Activated naive CD8-positive, alpha-beta T cell (primary cell): ENCODE measurements around the gene LILRB2.
A peak's percentile ranks its signal among the peaks of the same experiment; 100 is the strongest.
"Not testable (repeated sequence)": the region's sequence is repeated elsewhere in the genome, so short reads cannot be mapped to it uniquely, and the experiment has no call there.

Experiments used
- H3K27ac Mint-ChIP-seq: one replicate; pipeline ENCODE4 v1.8.0; 2021; ENCODE audit warnings: mixed read lengths
- H3K27me3 Mint-ChIP-seq: one replicate; pipeline ENCODE4 v1.8.0; 2021; ENCODE audit warnings: mixed read lengths
- H3K36me3 Mint-ChIP-seq: one replicate; pipeline ENCODE4 v1.8.0; 2021; ENCODE audit warnings: mixed read lengths
- H3K4me1 Mint-ChIP-seq: one replicate; pipeline ENCODE4 v1.8.0; 2021; ENCODE audit warnings: low read depth, mixed read lengths
- H3K4me3 Mint-ChIP-seq: one replicate; pipeline ENCODE4 v1.8.0; 2021; ENCODE audit warnings: mild to moderate bottlenecking, mixed read lengths
- H3K9me3 Mint-ChIP-seq: one replicate; pipeline ENCODE4 v1.8.0; 2021; ENCODE audit warnings: low read depth, mixed read lengths

Gene LILRB2

GRCh38 chr19:54281007-54281728, at the start of gene LILRB2:
LILRB2 (minus strand) TSS chr19:54281110; CDS start chr19:54280496, 614 bp downstream.
- Mint-ChIP-seq H3K27ac (no peak within 1 kb of the TSS), H3K9me3 (no peaks in the 10 kb centered on the region), H3K4me3 (no peak within 1 kb of the TSS), H3K4me1 (peaks cover 8% of the 10 kb centered on the region), H3K27me3 (peaks cover 13% of the 10 kb centered on the region), H3K36me3 (no peaks in the 10 kb centered on the region)

- peaks cover 28% of the 10 kb centered on the region for H3K4me1 Mint-ChIP-seq
- H3K4me3 Mint-ChIP-seq: no peak overlapping the region
- H3K27ac Mint-ChIP-seq: no peak overlapping the region
- no peaks in the 10 kb centered on the region for H3K27me3 Mint-ChIP-seq
- no peaks in the 10 kb centered on the region for H3K9me3 Mint-ChIP-seq
- H3K36me3 Mint-ChIP-seq: peaks cover 3% of the 10 kb centered on the region
These were observed 48.7 kb upstream of the LILRB2 start for GRCh38 chr19:54329476-54330165.

DNA sequence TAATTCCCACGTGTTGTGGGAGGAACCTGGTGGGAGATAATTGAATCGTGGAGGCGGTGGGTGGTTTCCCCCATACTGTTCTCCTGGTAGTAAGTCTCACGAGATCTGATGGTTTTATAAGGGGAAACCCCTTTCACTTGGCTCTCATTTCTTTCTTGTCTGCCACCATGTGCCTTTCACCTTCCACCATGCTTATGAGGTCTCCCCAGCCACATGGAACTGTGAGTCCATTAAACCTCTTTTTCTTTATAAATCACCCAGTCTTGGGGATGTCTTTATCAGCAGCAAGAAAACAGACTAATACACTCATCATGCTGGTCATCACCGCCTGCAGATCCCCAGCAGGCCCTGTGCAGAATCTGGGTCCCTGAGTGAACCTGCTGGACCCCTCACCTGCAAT, 47.9 kb upstream of the LILRB2 start:
- Mint-ChIP-seq H3K27ac (peak overlapping the region; percentile 50), H3K4me1 (peaks cover 28% of the 10 kb centered on the region)
- not testable (repeated sequence) for H3K9me3 Mint-ChIP-seq, H3K27me3 Mint-ChIP-seq, H3K4me3 Mint-ChIP-seq, H3K36me3 Mint-ChIP-seq

DNA sequence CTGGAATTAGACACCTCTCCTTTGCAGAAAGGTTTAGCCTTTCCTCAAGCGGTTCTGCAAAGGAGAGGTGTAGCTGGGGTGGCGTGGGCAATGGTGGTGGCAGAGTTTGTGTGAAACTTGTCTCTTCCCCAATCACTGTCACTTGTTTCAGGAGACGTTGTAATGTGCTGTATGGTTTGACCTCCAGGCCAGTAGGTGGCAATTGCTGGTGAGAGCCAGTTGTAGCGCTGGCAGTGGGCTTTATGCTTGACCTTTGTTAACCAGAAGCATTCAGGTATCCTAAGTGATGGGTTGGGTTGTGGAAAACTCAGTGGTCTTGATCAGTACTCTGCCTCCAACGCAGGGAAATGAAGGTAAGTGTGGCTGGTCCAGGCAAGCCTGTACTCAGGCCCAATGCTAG, 44.7 kb upstream of the LILRB2 start:
- H3K4me1 Mint-ChIP-seq: peaks cover 28% of the 10 kb centered on the region
- H3K36me3 Mint-ChIP-seq: peaks cover 3% of the 10 kb centered on the region

GRCh38 chr19:54325194-54325621, 44.3 kb upstream of the LILRB2 start:
- Mint-ChIP-seq H3K4me1 (peaks cover 28% of the 10 kb centered on the region), H3K36me3 (peaks cover 3% of the 10 kb centered on the region), H3K4me3 (no peak overlapping the region), H3K27me3 (peaks cover 2% of the 10 kb centered on the region), H3K9me3 (no peaks in the 10 kb centered on the region), H3K27ac (no peak overlapping the region)

More for the DNA sequence above, 44.7 kb upstream of the LILRB2 start:
- peaks cover 2% of the 10 kb centered on the region for H3K27me3 Mint-ChIP-seq
- no peak overlapping the region for H3K4me3 Mint-ChIP-seq
- H3K9me3 Mint-ChIP-seq: no peaks in the 10 kb centered on the region
- H3K27ac Mint-ChIP-seq: no peak overlapping the region

GRCh38 chr19:54324071-54324470, 43.2 kb upstream of the LILRB2 start:
- Mint-ChIP-seq H3K4me3 (no peak overlapping the region), H3K9me3 (no peaks in the 10 kb centered on the region), H3K27ac (no peak overlapping the region), H3K27me3 (peaks cover 2% of the 10 kb centered on the region), H3K4me1 (peaks cover 26% of the 10 kb centered on the region), H3K36me3 (peaks cover 3% of the 10 kb centered on the region)

GRCh38 chr19:54322934-54323333, 42.0 kb upstream of the LILRB2 start:
- H3K4me1 Mint-ChIP-seq: peaks cover 16% of the 10 kb centered on the region
- H3K9me3 Mint-ChIP-seq, H3K36me3 Mint-ChIP-seq, H3K27ac Mint-ChIP-seq, H3K4me3 Mint-ChIP-seq, H3K27me3 Mint-ChIP-seq: not testable (repeated sequence)

DNA sequence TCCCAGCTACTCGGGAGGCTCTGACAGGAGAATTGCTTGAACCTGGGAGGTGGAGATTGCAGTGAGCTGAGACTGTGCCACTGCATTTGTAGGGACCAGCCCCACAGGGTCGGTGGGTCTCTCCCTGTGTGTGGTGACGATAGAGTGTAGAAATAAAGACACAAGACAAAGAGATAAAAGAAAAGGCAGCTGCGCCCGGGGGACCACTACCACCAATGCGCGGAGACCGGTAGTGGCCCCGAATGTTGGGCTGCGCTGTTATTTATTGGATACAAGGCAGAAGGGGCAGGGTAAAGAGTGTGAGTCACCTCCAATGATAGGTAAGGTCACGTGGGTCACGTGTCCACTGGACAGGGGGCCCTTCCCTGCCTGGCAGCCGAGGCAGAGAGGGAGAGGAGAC, 41.4 kb upstream of the LILRB2 start:
- H3K4me3 Mint-ChIP-seq, H3K9me3 Mint-ChIP-seq, H3K36me3 Mint-ChIP-seq, H3K27me3 Mint-ChIP-seq, H3K27ac Mint-ChIP-seq: not testable (repeated sequence)
- peaks cover 13% of the 10 kb centered on the region for H3K4me1 Mint-ChIP-seq

DNA sequence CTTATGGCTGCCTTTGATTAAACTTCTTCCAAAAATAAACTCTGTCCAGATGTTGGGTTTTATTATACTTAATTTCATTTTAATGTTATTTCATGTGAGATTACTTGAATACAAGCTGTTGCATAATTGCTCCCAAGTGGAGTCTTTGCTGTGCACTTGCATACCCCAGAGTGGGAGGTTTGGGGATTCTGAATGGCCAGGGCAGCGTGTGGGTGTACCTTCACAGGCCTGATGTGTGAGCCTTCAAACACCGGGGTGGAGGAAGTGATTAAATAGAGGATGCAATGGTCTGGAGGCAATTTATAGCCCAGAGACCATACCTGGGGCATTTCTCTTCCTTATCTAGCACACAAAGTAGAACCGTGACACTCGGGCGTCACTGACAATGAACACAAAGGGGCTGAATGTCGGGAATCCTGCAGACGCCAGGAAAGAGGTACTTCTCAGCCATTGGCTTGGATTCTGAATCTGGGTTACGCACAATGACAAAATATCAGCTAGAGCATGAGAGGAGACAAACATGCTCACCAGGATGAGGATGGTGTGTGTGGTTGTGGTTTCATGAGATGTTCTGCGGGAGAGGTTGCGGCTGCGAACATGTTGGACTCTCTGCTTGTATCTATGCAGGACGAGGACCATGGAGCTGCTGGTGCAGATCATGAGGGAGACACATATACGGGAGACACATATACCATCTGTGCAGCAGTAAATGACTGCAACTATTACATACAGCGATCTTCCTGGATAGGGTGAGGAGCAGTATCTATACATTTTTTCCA, 39.2 kb upstream of the LILRB2 start:
- Mint-ChIP-seq H3K36me3 (no peaks in the 10 kb centered on the region), H3K4me1 (no peaks in the 10 kb centered on the region), H3K27ac (no peak overlapping the region), H3K4me3 (no peak overlapping the region), H3K27me3 (peaks cover 4% of the 10 kb centered on the region), H3K9me3 (no peaks in the 10 kb centered on the region)

GRCh38 chr19:54319049-54319448, 38.1 kb upstream of the LILRB2 start:
- Mint-ChIP-seq H3K9me3 (no peaks in the 10 kb centered on the region), H3K36me3 (no peaks in the 10 kb centered on the region), H3K4me3 (no peak overlapping the region), H3K4me1 (no peaks in the 10 kb centered on the region), H3K27ac (no peak overlapping the region), H3K27me3 (peaks cover 7% of the 10 kb centered on the region)

DNA sequence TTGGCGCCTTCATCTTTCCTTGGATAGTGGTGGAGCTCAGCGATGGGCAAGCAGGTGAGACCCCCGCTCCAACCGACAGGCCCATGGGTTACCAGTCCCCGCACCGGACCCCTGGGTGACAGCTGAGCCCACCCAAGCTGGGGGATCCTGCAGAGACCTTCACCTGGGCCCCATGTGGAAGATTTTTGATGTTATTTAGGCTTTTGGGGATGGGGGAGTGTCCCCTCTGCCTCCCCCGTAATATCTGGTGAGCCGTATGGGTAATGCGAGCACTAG, 37.0 kb upstream of the LILRB2 start:
- Mint-ChIP-seq H3K9me3 (no peaks in the 10 kb centered on the region), H3K36me3 (no peaks in the 10 kb centered on the region), H3K27ac (no peak overlapping the region), H3K4me3 (no peak overlapping the region), H3K27me3 (peaks cover 13% of the 10 kb centered on the region), H3K4me1 (no peaks in the 10 kb centered on the region)

GRCh38 chr19:54317108-54317964, 36.4 kb upstream of the LILRB2 start:
- Mint-ChIP-seq H3K9me3 (no peaks in the 10 kb centered on the region), H3K4me1 (no peaks in the 10 kb centered on the region), H3K27me3 (peaks cover 14% of the 10 kb centered on the region), H3K4me3 (no peak overlapping the region), H3K27ac (no peak overlapping the region), H3K36me3 (no peaks in the 10 kb centered on the region)

GRCh38 chr19:54316746-54317107, 35.8 kb upstream of the LILRB2 start:
- H3K4me1 Mint-ChIP-seq: no peaks in the 10 kb centered on the region
- H3K9me3 Mint-ChIP-seq: no peaks in the 10 kb centered on the region
- peaks cover 14% of the 10 kb centered on the region for H3K27me3 Mint-ChIP-seq
- no peaks in the 10 kb centered on the region for H3K36me3 Mint-ChIP-seq
- H3K27ac Mint-ChIP-seq: no peak overlapping the region
- H3K4me3 Mint-ChIP-seq: no peak overlapping the region

DNA sequence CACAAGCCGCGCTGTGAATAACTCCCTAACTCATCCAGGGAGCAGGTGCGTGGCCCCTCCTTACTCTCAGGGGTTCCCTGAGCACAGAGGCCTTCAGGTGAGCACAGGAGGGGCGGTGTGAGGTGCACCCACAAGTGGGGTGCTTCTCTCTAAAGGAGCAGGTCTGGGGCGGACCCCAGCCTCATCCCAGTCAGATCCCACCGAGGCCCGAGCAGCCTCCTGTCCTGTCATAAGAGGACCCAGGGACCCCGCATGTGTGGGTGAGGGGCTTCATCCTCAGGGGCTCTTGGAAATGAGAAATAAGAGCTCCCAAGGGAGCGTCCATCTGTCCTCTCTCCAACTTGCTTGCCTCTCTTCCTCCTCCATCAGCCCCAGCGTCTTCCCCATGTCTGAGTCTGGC, 35.0 kb upstream of the LILRB2 start:
- H3K36me3 Mint-ChIP-seq: no peaks in the 10 kb centered on the region
- peaks cover 15% of the 10 kb centered on the region for H3K27me3 Mint-ChIP-seq
- no peaks in the 10 kb centered on the region for H3K9me3 Mint-ChIP-seq
- H3K27ac Mint-ChIP-seq: no peak overlapping the region
- H3K4me3 Mint-ChIP-seq: no peak overlapping the region
- no peaks in the 10 kb centered on the region for H3K4me1 Mint-ChIP-seq
